Right cardiac atrium (tissue), 5 donors: ENCODE results near the gene GIMAP8. TPM values are rescaled to one million over a fixed set of nuclear protein-coding genes. Genes with fewer than 3 reads are reported as not detected.
"Not testable (repeated sequence)": the region's sequence is repeated elsewhere in the genome, so short reads cannot be mapped to it uniquely, and the experiment has no call there.

Experiments
- ATAC-seq, 2 donors: fragments of 200-7000 bp; cut with Tn5 transposase; one replicate each; pipeline versions ENCODE4 v1.8.0 to v1.9.1; 2020; ENCODE audit warnings: moderate library complexity in 2 of 2, mild to moderate bottlenecking in 1 of 2
- DNase-seq, 3 donors: peaks; one replicate each; pipeline ENCODE4 v3.0.0-alpha.2; 2020
- H3K27ac ChIP-seq: one replicate; pipeline ENCODE4 v1.5.1; 2013; ENCODE audit warnings: mild to moderate bottlenecking, low read length, control low read depth, moderate library complexity
- H3K27me3 ChIP-seq: one replicate; pipeline ENCODE4 v1.6.1; 2013; ENCODE audit not compliant: control insufficient read depth, insufficient read depth
- H3K4me1 ChIP-seq: one replicate; pipeline ENCODE4 v1.6.1; 2013; ENCODE audit warnings: low read length; ENCODE audit not compliant: control insufficient read depth, insufficient read depth
- H3K4me3 ChIP-seq: one replicate; pipeline ENCODE4 v1.5.1; 2013; ENCODE audit warnings: low read length, control low read depth
- H3K9me3 ChIP-seq: one replicate; pipeline ENCODE4 v1.6.1; 2013; ENCODE audit warnings: low read length; ENCODE audit not compliant: control insufficient read depth
- WGBS: extraction: QIAGEN DNeasy Blood & Tissue Kit; methylation state at CpG from one replicate; pipeline ENCODE4 v1.1.7; 2013; 5-methylcytosine and 5-hydroxymethylcytosine counted together
- intact Hi-C, 4 donors: fragments of 100-400 bp; cut with DNase I; formaldehyde crosslinking; loops; one replicate each; pipeline versions ENCODE4 v1.11.0 to v1.14.0; 2022 to 2023
- polyA plus RNA-seq: library from polyadenylated mRNA; stranded (reverse); fragments of 200-250 nt; gene quantifications from one replicate; pipeline ENCODE4 v1.2.3, GENCODE V29; 2013
- total RNA-seq, 4 donors: library from RNA; stranded (reverse); fragmentation: NEBNext Ultra II Directional; extraction: Animal tissue kit (Norgen Biotek cat#: 25700); gene quantifications; one replicate each; pipeline ENCODE4 v1.2.1, GENCODE V29; 2021
- donor health status: healthy with polysubstance abuse.
- donor health status: DM: no; HTN: yes; CAD: no.
- donor health status: DM: no; HTN: no; CAD: no.
- donor health status: DM: no; HTN: yes; CAD: no; lungs with severe emphysema.
- donor health status: DM: yes; HTN: yes; CAD: no.

Gene GIMAP8
- total and polyA plus RNA-seq, 5 donors: 11.4 to 21.0 (median 12.2) TPM

DNA sequence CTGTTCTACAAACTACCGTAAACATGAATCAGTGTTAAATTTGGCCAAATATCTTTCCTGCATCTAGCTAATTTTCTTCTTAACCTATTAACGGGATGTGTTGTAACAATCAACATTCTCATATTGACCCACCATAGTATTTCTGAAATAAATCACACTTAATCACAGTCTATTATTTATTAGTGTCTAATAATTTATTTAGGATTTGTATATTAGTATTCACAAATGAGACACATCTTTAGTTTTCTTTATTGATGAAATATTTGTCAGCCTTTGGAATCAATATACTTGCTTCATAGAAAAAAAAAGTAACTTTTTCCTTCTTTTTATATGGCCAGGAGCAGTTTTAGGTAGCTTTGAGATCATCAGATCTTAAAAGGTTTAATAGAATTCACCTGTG lies 68.9 kb downstream of the GIMAP8 start:
- H3K4me1 ChIP-seq: no peaks in the 10 kb centered on the region
- 54% methylated on average over 2 of the region's 2 CpGs for WGBS
- H3K4me3 ChIP-seq: peak overlapping the region; percentile 71
- DNase-seq (no peak), ATAC-seq (no peak)
- no peaks in the 10 kb centered on the region for H3K27me3 ChIP-seq
- no peaks in the 10 kb centered on the region for H3K9me3 ChIP-seq
- no peak overlapping the region for H3K27ac ChIP-seq
- intact Hi-C loops: no loop called here

GRCh38 chr7:150520145-150520544 lies 69.7 kb downstream of the GIMAP8 start:
- no peak for DNase-seq
- Histone ChIP-seq H3K4me1 (no peaks in the 10 kb centered on the region), H3K4me3 (peak overlapping the region; percentile 48), H3K27ac (peak overlapping the region; percentile 64), H3K27me3 (no peaks in the 10 kb centered on the region), H3K9me3 (no peaks in the 10 kb centered on the region)
- ATAC-seq: no peak
- 73% methylated on average over 8 of the region's 8 CpGs for WGBS
- intact Hi-C loops: no loop called here

- H3K4me1 ChIP-seq, H3K27me3 ChIP-seq, H3K4me3 ChIP-seq, DNase-seq, ATAC-seq, H3K9me3 ChIP-seq, intact Hi-C loops, H3K27ac ChIP-seq: not testable (repeated sequence)
- 68% methylated on average over 6 of the region's 6 CpGs for WGBS
These were observed 72.5 kb downstream of the GIMAP8 start for GRCh38 chr7:150522931-150523330.

- DNase-seq: no peak
- intact Hi-C loops: no loop called here
- Histone ChIP-seq H3K27me3 (no peaks in the 10 kb centered on the region), H3K4me1 (no peaks in the 10 kb centered on the region), H3K27ac (no peak overlapping the region), H3K4me3 (no peak overlapping the region), H3K9me3 (no peaks in the 10 kb centered on the region)
- 47% methylated on average over 2 of the region's 2 CpGs for WGBS
- ATAC-seq: no peak
These were observed 73.6 kb downstream of the GIMAP8 start for GRCh38 chr7:150524018-150524417.

Other genes with a start within 250 kb of the GIMAP8 start
- 1 to 10 TPM; 5.7 to 8.0 (median 6.2) TPM for gene LRRC61, start 127.3 kb upstream of the GIMAP8 start, total RNA-seq
- 4.4 TPM for gene LRRC61, start 127.3 kb upstream of the GIMAP8 start, polyA plus RNA-seq
- 1 to 10 TPM; 4.5 to 7.4 (median 5.5) TPM for gene ACTR3C, start 127.1 kb upstream of the GIMAP8 start, total RNA-seq
- 4.2 TPM for gene ACTR3C, start 127.1 kb upstream of the GIMAP8 start, polyA plus RNA-seq
- gene RARRES2, start 109.0 kb upstream of the GIMAP8 start, total RNA-seq: 100 to 1,000 TPM; 111 to 195 (median 174) TPM
- 193 TPM for gene RARRES2, start 109.0 kb upstream of the GIMAP8 start, polyA plus RNA-seq
- 100 to 1,000 TPM in 3 of 4 donors, 10 to 100 TPM in 1; 98.2 to 116 (median 107) TPM for gene REPIN1, start 81.8 kb upstream of the GIMAP8 start, total RNA-seq
- gene REPIN1, start 81.8 kb upstream of the GIMAP8 start, polyA plus RNA-seq: 70.6 TPM
- 1 to 10 TPM; 5.1 to 6.5 (median 5.8) TPM for gene ZNF775, start 71.3 kb upstream of the GIMAP8 start, total RNA-seq
- gene ZNF775, start 71.3 kb upstream of the GIMAP8 start, polyA plus RNA-seq: 4.5 TPM
- 10 to 100 TPM; 13.7 to 25.5 (median 14.0) TPM for gene GIMAP7, start 64.2 kb downstream of the GIMAP8 start, total RNA-seq
- gene GIMAP7, start 64.2 kb downstream of the GIMAP8 start, polyA plus RNA-seq: 36.1 TPM
- gene GIMAP4, start 116.8 kb downstream of the GIMAP8 start, total RNA-seq: 10 to 100 TPM; 20.2 to 44.8 (median 24.8) TPM
- 31.3 TPM for gene GIMAP4, start 116.8 kb downstream of the GIMAP8 start, polyA plus RNA-seq
- gene GIMAP6, start 181.8 kb downstream of the GIMAP8 start, total RNA-seq: 10 to 100 TPM; 22.1 to 29.1 (median 22.9) TPM
- gene GIMAP6, start 181.8 kb downstream of the GIMAP8 start, polyA plus RNA-seq: 14.6 TPM
- 1 to 10 TPM; 4.5 to 8.3 (median 6.5) TPM for gene GIMAP2, start 235.1 kb downstream of the GIMAP8 start, total RNA-seq
- gene GIMAP2, start 235.1 kb downstream of the GIMAP8 start, polyA plus RNA-seq: 4.1 TPM